DMS 273 (cell line): Measurements from ENCODE around the gene IRS2.

Source experiments
- DNase-seq: peaks from one replicate; lab custom pipeline; 2025; ENCODE audit not compliant: unreplicated experiment; lab: John Stamatoyannopoulos, UW

Gene IRS2

DNA sequence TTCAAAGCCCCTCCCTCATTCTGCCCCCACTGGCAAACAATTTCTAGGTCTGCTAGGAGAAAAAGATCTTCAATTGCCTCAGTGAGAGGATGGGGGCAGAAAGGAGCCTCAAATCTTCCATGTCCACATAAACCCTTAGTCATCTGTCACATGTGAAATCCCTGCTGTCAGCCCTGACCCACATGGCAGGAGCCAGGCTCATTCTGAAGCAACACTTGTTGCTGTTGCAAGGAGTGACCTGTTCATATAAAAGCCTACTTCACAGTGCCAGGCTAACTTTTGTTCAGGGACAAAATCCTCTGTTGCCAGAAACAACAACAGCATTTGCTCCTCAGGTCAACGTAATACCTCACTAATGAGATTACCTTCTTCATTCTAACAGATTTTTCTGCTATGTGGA, 70.5 kb downstream of the IRS2 start:
- DNase-seq: no peak

DNA sequence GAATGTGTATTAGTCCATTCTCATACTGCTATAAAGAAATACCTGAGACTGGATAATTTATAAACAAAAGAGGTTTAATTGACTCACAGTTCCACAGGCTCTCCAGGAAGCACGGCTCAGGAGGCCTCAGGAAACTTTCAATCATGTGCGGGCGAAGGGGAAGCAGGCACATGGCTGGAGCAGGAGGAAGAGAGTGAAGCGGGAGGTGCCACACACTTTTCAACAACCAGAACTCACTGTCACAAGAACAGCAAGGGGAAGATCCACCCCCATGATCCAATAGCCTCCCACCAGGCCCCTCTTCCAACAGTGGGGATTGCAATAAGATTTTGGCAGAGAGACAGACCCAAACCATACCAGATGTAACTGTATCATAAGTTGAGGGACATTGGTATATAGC, 72.7 kb downstream of the IRS2 start:
- no peak for DNase-seq

DNA sequence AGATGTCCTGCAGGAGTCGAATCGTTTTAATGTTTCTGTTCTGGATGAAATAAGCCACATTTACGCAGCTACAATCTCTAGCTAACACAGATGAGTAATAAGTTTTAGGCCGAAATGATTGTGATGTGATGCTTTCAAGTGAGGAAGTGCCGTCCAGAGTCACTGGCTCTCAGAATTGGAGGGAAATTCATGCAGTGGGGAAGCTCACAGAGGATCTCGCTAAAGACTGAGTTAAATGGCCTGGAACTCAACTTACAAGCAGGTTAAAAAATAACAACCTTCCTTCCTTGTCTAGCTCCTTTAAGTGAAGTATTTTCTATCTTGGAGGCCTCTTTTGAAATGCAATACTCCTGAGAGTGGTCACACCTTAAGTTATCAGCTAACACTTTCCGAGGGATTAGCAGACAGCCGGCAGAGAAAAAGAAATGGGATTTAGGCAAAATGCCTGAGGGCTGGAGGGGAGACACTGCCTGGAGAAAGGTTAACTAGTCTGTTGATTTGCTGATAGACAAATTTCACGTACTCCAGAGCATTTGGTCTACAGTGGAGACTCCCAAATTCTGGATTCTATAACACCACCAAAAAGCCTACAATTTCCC, 74.2 kb downstream of the IRS2 start:
- no peak for DNase-seq

DNA sequence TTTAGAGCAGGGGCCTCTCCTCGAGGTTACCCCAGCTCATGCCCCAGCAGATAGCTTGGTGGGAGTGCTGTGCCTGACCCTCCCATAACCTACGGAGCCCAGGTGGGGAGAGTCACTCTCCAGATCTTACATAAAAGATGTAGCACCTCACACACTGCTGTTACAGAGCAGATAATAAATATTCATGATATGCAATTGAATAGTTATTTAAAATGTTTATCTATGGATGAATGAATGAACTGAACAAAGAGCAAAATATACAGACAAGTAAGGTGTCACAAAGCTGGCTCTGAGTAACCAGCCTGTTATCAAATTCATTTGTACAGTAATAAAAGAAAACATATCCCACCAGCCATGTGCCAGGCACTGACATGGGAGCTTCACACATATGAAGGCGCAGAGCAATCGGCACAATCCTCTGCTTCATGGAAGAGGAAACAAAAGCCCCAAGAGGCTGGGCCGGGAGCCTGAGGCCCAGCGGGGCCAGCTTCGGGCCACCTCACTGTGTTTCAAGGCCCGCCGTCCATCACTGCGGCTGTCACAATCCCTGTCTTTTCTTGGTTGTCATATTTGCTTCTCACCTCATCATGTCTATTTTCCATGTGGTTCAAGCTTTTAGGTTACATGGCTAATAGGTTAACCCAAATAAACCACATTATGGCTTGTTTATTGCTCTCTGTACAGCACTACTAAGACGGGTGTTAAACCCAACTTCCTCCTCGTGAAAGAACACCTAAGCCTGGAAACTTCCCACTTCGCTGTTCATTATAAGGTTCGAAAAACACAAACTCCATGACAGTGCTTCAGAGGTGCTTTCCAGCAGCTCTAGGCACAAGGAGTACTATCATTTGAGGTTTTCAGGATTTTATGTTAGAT, 78.4 kb downstream of the IRS2 start:
- no peak for DNase-seq

DNA sequence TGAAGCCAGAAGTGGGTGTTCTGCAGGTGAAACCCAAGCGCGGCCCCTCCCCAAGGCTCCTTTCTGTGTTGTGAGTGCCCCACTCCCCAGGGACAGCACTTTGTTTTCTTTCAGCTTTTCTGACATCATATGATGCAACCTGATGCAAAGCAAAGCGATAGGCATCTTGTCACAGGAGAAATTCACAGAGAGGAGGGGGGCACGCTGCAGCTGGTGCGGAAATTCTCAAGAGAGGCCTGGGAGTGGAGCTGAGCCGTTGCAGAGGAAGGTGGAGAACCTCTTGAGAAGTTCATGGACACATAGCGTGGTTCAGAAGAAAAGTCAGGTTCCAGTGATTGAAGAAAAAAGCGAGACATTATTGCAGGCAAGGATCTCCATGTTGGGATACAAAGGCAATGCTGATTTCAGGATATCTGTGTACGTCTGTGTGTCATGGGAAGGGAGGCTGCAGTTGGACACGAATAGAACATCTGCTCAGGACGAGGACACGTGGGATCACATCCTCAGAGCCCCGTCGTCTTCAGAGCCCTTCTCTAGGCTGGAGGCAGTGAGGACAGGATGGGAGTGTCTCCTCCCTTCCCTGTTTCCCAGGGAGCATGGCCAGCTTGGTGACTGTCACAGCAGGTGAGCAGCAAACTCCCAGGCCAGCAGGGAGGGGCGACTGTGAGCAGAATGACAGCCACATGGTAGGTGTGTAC, 79.2 kb downstream of the IRS2 start:
- peak; percentile 40 for DNase-seq

DNA sequence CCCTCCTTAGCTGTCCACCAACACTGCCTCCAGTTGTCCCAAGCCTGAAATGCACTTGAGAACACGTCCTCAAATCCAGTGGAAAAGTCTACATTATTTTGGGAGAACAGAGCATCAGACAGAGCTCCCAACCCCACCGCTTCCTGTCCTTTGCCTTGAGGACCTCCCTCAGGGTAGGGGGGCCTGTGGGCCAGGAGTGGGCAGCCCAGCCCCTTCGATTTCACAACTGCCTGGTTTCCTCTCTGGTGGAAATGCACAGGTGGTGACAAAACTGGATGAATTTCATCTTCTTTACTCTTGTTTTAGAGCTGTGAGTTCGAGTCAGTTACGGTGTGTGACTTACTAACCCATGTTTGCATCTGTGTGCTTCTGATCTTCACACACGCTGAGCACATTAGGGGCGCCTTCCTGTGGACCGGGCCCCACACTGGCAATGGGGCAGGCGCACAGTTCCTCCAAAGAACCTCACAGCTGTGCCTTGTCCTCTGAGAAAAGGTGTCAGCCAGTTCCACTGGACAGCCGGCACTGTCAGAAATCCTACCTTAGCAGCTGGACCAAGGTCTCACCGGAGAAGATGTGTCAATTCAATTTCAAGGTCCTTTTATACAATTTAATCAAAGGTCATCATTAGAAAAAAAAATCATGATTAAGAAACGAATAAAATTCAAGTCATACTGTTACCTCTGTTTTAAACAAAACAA, 80.2 kb downstream of the IRS2 start:
- no peak for DNase-seq

DNA sequence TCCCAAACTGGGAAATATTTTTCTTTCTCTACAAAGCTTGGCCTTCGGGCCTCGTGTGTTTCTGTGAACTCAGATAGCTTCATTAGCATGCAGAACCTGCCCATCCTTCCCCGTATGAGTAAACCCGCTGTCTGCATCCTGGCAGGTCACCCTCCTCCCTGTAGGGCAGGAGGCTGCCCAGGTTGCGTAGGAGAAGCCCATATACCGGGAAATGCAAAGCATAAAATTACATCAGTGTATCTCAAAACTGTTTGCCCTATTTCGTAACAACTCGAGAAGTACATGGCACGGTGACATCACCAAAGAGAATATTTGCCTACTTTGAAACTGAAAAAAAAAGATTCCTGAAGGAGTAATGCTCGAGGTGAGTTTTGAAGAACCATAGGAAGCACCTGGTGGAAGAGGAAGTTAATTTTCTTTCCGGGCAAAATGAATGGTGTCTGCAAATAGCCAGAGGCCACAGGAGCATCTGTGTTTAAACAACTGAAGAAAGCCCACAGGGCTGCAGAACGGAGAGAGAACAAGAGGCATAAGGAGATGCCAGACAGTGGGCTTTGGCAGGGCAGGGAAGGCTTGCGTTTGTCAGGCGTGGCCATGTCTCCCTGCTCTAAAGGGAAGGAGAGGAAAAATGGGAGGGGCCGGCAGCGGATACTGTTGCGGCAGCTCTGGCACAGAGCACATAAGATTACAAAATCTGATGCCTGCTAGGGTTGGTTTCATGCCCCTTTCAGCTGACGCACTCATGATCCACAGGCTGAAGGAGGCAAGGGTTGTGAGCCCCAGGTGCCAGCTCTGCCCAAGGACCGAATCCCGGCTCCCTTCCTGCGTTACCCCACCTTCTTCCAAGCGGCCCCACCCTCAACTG, 81.4 kb downstream of the IRS2 start:
- no peak for DNase-seq

DNA sequence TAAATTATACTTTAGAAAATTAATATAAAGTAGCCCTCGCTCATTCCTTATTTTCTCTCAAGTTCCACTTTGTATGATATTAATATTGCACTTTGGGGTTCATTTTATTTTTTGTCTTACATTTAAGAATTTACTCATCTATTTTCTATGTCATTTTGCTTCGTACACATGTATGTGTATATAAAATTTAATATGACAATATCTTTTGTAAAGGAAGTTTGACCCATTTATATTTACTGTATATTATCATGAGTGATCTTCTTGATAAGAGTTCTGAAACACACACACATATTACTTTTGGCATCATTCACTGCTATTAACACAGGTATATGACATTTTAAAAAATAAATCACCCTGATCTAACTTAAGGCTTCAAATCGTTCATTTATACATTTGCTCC, 83.1 kb downstream of the IRS2 start:
- DNase-seq: no peak
